NB4 (cell line): ENCODE measurements around the gene PPFIA4.

ENCODE experiments used
- DNase-seq: peaks from one replicate; pipeline ENCODE4 v3.0.0; 2010; ENCODE audit warnings: low read depth
- H3K4me3 ChIP-seq: one replicate; pipeline ENCODE4 v1.5.1; 2011; ENCODE audit warnings: mild to moderate bottlenecking, low read depth, low read length, moderate library complexity
- MYC ChIP-seq: IDR thresholded peaks from 2 replicates; pipeline ENCODE4 v1.6.1; 2011; ENCODE audit warnings: low read depth, low read length
- POLR2A ChIP-seq: IDR thresholded peaks from 2 replicates; pipeline ENCODE4 v1.6.1; 2011; ENCODE audit warnings: mild to moderate bottlenecking; ENCODE audit not compliant: insufficient read length; ENCODE audit errors: extremely low read depth
- TF ChIP-seq, protein P1 (sequence below): IDR thresholded peaks from one replicate; pipeline ENCODE4 v1.5.1; 2012; ENCODE audit warnings: low read depth, low read length
- TF ChIP-seq, protein P2 (sequence below): IDR thresholded peaks from 2 replicates; pipeline ENCODE4 v1.6.1; 2011; ENCODE audit warnings: low read depth, low read length

The PPFIA4 gene

DNA sequence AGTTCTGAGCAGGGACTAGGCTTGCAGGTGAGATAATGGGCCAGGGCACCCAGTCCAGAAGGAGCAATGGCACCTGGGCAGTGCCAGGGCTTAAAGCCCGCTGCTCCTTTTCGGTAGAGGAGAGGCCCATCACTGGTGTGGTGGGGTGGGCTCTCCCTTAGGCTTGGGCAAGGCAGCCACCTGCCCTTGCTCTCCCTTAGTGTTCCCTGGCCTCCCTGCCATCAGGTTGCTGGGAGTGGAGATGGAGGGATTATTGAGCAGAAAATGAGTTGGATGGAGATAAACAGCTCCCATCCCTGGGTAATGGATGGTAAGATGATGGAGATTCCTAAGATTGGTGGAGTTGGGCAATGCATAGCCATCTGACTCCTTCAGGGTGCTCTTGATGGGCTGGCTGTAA, 51.7 kb downstream of the PPFIA4 start:
- no peak for DNase-seq
- no peak overlapping the region for H3K4me3 ChIP-seq
- TF ChIP-seq, protein P1, sequence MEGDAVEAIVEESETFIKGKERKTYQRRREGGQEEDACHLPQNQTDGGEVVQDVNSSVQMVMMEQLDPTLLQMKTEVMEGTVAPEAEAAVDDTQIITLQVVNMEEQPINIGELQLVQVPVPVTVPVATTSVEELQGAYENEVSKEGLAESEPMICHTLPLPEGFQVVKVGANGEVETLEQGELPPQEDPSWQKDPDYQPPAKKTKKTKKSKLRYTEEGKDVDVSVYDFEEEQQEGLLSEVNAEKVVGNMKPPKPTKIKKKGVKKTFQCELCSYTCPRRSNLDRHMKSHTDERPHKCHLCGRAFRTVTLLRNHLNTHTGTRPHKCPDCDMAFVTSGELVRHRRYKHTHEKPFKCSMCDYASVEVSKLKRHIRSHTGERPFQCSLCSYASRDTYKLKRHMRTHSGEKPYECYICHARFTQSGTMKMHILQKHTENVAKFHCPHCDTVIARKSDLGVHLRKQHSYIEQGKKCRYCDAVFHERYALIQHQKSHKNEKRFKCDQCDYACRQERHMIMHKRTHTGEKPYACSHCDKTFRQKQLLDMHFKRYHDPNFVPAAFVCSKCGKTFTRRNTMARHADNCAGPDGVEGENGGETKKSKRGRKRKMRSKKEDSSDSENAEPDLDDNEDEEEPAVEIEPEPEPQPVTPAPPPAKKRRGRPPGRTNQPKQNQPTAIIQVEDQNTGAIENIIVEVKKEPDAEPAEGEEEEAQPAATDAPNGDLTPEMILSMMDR = no peak
- TF ChIP-seq, protein P2, sequence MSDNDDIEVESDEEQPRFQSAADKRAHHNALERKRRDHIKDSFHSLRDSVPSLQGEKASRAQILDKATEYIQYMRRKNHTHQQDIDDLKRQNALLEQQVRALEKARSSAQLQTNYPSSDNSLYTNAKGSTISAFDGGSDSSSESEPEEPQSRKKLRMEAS = no peak
- no peak for TF ChIP-seq POLR2A
- TF ChIP-seq MYC = no peak

DNA sequence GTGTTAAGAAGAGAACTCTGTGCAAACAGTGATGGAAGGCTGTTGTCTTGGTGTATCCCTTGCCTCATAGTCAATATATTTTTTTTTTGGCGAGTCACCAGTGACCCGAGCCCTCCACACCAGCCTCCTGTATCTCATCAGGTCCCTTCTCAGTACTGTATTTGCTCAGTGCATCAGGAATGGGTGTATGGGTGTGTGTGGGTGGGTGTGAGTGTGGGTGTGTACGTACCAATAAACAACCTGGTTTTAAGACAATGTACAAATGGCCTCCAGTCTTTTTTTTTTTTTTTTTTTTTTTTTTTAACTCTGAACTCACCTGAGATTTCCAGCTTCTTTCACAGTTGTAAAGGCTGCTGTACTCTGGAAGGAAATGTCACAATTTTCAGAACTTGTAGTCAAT, 52.2 kb downstream of the PPFIA4 start:
- H3K4me3 ChIP-seq = no peak overlapping the region
- DNase-seq = no peak
- TF ChIP-seq, protein P1 = no peak
- TF ChIP-seq, protein P2 = no peak
- TF ChIP-seq POLR2A (no peak), MYC (no peak)

DNA sequence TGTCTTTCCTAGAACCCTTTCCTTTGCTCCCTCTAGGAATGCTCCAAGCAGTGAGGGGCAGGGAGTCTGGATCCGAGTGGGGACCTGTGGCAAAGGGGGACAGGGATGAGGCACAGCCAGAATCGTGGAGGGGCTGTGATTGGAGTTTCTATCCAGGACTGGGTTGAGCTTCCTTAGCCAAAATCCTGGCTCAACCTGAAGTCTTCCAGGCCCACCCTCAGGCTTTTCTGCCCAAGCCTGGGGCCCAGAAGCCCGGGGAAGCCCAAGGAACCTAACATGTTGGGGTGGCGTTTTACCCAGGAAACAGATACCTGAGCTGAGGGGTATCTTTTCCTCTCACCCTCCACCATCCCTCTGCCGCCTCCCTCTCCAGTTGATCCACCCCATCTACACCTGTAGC, 54.2 kb downstream of the PPFIA4 start:
- DNase-seq = no peak
- H3K4me3 ChIP-seq = no peak overlapping the region
- TF ChIP-seq, protein P1 = no peak
- TF ChIP-seq POLR2A (no peak), MYC (no peak)
- TF ChIP-seq, protein P2 = no peak

DNA sequence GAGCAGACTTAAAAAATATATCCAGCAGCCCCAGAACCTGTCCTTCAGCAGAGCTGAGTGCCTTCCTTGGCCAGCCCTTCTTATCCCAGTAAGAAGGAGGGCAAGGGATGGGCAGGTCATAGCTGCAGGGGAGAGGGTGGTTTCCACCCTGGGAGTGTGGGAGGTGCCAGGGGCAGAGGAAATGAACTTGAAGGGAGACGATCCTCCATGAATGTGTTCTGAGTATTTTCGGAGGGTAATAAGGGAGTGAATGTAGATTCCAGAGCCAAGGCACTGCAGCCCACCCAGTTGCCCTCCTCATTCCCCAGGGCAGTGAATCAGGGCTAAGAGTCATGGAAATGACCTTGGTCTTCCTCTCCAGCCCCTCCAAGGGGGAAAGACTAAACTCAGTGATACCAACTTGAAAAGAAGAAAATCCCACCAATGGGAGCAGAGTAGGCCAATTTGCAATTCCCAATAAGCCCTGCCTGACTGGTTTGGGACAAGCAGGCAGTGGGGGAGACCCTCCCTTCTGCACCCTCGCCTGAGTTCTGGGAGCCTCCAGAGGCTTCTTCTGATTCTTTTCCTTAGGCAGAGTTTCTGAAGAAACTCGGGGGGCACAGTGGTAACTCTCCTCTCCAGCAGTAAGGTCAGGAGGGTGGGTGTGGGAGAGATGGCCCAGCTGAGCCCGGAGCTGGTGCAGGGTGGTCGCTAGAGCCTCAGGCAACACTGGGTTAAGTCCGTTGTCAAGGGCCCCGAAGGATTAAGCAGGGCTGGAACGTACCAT, 55.4 kb downstream of the PPFIA4 start:
- TF ChIP-seq, protein P2 = no peak
- DNase-seq = peak; percentile 30
- H3K4me3 ChIP-seq = no peak overlapping the region

DNA sequence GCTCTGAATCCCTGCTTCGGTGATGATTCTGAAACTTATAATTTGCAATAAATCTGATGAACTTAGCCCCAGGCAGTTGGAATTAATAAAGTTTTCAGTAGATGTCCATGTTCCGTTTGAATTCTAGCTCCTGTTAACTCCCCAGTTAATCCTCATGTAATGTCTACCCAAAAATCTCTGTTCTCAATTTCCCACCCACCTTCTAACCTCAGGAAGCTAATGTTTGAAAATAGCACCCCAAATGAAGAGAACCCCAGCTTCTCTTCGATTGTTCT, 55.9 kb downstream of the PPFIA4 start:
- no peak overlapping the region for H3K4me3 ChIP-seq
- no peak for DNase-seq
- TF ChIP-seq, protein P2 = no peak
- TF ChIP-seq MYC = no peak
- TF ChIP-seq, protein P1 = no peak
- no peak for TF ChIP-seq POLR2A

DNA sequence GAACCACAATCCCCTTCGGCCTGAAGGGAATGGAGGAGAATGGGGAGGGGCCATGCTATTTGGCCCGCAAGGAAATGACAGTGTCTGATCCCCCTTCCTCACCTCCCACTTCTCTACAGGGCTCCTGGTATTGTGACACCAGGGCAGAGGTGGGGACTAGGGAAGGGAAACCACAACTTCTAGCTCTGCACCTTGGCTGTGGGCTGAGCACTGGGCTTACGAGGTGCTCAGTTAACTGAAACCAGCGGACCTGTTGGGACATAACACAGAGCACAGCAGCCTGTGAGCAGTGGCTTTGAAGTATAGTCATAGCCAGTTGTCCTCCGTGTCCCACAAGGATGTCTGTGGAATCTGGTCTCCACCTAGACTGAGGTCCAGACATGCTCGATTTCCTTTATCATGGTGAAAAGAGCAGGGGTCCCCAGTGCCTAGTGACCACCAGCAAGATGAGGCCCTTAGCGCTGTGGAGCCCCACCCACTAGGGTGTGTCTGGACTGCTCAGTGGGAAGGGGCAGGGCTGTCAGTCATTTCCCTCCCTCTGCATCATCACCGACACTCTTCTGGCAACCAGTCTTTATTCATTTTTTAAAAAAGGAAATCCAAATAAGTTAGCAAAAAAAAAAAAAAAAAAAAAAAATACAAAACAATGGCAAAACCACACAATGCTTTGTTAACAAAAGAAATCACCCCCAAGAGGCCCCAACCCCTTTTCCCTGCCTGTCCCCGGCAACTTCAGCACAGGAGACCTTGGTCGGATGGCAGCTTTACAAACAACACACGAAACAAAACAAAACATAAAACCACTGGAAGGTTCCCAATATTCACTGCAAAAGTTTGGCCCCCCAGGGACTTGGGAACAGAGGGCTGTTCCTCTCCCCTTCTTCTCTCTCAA, 56.5 kb downstream of the PPFIA4 start:
- peak overlapping the region; percentile 28 for H3K4me3 ChIP-seq
- no peak for TF ChIP-seq POLR2A
- TF ChIP-seq MYC = no peak
- TF ChIP-seq, protein P2 = no peak
- TF ChIP-seq, protein P1 = no peak
- DNase-seq = peak; percentile 91
